DMS 273 treated with DMSO at 0.1 percent for 48 hours (cell line): ENCODE data around the gene BTNL8.

Experiments used
- DNase-seq: peaks from one replicate; lab custom pipeline; 2025; lab: John Stamatoyannopoulos, UW

Gene BTNL8

GRCh38 chr5:180969406-180969805 is 70.4 kb downstream of the BTNL8 start:
- DNase-seq, result no peak

- DNase-seq, result no peak
Observed at GRCh38 chr5:180970336-180970735, 71.4 kb downstream of the BTNL8 start.

GRCh38 chr5:180970875-180971274 is 71.9 kb downstream of the BTNL8 start:
- DNase-seq, result no peak

- DNase-seq, result no peak
Observed at GRCh38 chr5:180974612-180975315, 75.8 kb downstream of the BTNL8 start.

DNA sequence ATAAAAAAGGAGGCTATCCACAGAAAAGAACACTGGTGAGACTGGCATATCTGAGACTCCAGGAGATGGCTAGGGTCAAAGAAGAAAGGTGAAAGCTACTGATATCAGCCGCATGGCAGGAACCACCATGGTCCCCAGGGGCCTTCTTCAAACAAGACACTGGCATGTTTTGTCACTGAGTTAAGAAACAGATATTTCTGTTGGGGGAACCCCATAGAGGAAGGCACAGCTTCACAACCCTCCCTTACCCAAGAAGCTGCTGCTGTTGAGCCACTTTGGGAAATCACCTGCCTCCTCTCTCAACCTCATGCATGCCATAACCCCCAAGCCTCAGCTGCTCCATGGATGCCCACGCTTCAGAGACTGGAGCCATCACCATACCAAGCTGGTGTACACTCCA is 76.4 kb downstream of the BTNL8 start:
- no peak for DNase-seq

GRCh38 chr5:180976518-180976917 is 77.6 kb downstream of the BTNL8 start:
- no peak for DNase-seq

- DNase-seq, result no peak
Observed at GRCh38 chr5:180977852-180978251, 78.9 kb downstream of the BTNL8 start.

DNA sequence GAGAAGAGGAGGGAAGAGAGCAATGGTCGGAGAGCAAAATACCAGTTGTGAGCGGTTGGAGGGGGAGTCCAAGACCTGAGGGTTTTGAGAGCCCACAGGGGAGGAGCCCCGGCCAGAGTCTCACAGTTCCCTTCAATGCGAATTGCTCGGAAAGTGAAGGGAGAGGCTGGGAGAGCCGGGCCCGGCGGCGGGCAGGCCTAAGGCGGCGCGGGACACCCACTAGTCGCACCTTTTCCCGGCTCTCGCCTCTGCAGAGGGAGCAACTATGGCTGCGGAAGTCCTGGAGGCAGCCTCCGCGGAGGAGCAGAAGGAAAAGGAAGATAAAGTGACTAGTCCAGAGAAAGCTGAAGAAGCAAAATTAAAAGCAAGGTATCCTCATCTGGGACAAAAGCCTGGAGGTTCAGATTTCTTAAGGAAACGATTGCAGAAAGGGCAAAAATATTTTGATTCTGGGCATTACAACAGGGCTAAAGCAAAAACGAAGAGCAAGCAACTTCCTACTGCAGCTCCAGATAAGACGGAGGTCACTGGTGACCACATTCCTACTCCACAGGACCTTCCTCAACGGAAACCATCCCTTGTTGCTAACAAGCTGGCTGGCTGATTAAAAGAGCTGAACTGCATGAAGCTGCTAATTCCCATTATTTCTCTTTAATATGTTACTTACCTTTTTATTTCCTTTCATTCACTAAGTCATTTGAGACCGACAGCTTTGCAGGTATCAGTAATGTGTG is 83.2 kb downstream of the BTNL8 start:
- no peak for DNase-seq

DNA sequence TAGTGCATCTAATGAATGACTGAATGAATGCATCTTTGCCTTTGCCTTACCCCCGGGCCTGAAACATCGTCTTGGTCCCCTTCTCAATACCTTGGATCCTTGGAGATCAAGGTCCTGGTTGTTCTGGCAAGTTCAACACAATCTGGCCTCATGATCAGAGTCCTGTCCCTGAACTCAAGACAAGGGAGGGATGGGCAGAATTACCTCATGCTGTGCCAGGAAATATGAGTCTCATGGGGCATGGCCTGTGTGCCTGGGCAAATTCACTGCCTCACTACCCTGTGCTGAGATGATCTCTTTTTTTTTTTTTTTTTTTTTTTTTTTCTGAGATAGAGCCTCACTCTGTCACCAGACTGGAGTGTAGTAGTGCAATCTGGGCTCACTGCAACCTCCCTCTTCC is 89.1 kb downstream of the BTNL8 start:
- DNase-seq, result no peak

DNA sequence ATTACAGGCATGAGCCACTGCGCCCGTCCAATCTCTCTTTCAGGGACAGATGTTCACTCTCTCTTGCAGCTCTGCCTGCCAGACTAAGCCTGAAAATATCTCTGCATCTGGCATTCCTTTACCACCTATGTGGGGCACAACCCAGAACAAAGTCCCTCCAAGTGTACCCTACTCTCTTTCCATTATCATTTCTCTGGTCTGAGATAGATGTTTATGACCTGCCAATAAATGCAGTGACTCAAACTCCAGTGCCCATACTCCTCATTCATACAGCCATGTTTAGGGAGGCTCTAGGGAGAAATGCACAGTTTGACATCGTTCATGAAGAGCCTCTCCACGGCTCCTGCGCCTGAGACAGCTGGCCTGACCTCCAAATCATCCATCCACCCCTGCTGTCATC is 89.6 kb downstream of the BTNL8 start, which contains the start of gene BTNL3:
BTNL3 (plus strand) TSS at position 255 of the 400 bp plus-strand sequence. CDS start 183 bp downstream, outside the sequence.
- DNase-seq, result no peak

- no peak for DNase-seq
Observed at GRCh38 chr5:180990086-180990881, 91.3 kb downstream of the BTNL8 start.

DNA sequence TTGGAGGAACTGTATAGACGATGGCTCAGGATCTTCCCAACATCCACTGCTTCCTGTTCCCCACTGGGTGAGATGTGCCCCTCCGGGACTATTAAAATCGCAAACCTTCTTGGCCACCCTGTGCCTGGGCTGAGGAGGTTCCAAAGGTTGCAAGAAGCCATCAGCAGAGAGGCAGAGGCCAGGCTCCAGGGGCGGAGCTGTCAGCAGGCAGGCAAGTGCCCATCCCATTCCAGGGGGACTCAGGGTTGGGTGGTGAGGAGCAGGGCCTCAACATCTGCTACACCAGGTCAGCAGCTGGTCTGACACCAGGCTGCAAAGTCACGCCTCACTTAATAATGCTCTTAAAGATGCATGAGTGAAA is 91.9 kb downstream of the BTNL8 start:
- no peak for DNase-seq
